SU-DHL-6 (cell line): ENCODE measurements around the gene TBC1D5.

Source experiments
- H2AFZ ChIP-seq: fragments of 200-600 bp; sonication (generic); 2 replicates; pipeline ENCODE4 v1.6.1; 2014; ENCODE audit warnings: low read depth, mild to moderate bottlenecking, moderate library complexity, mixed read lengths, antibody characterized with exemption, low read length; ENCODE audit not compliant: severe bottlenecking
- H3F3A ChIP-seq: fragments of 200-600 bp; shearing (Covaris generic); 2 replicates; pipeline ENCODE4 v1.6.0; 2016; ENCODE audit warnings: antibody characterized with exemption, mild to moderate bottlenecking; ENCODE audit not compliant: insufficient read depth
- H3K27ac ChIP-seq: fragments of 200-600 bp; sonication (generic); 2 replicates; pipeline ENCODE4 v1.5.1; 2016; ENCODE audit warnings: low read depth, mild to moderate bottlenecking, low read length, moderate library complexity, mixed read lengths
- H3K27me3 ChIP-seq: fragments of 200-600 bp; sonication (generic), shearing (Covaris generic); 2 replicates; pipeline ENCODE4 v1.6.0; 2014; ENCODE audit warnings: mild to moderate bottlenecking, low read length
- H3K36me3 ChIP-seq: fragments of 200-600 bp; sonication (generic); 2 replicates; pipeline ENCODE4 v1.6.1; 2014; ENCODE audit warnings: mild to moderate bottlenecking, low read length, mixed read lengths
- H3K4me2 ChIP-seq: fragments of 300-600, 200-600 bp; shearing (Covaris generic), sonication (generic); 2 replicates; pipeline ENCODE4 v1.6.0; 2014; ENCODE audit warnings: low read length, low read depth, mild to moderate bottlenecking; ENCODE audit not compliant: poor library complexity, severe bottlenecking
- H3K4me3 ChIP-seq: fragments of 200-600 bp; sonication (generic); 2 replicates; pipeline ENCODE4 v1.5.1; 2014; ENCODE audit warnings: antibody characterized with exemption, low read length, mild to moderate bottlenecking, mixed read lengths; ENCODE audit not compliant: insufficient read depth, poor library complexity, severe bottlenecking
- H3K79me2 ChIP-seq: fragments of 200-600 bp; sonication (generic); 2 replicates; pipeline ENCODE4 v1.6.1; 2014; ENCODE audit warnings: mild to moderate bottlenecking, low read length, moderate library complexity; ENCODE audit not compliant: insufficient read depth
- H3K9ac ChIP-seq: fragments of 200-600 bp; sonication (generic); 2 replicates; pipeline ENCODE4 v1.7.0; 2014; ENCODE audit warnings: mild to moderate bottlenecking, low read length
- H3K9me2 ChIP-seq: fragments of 200-600 bp; sonication (generic); replicated peaks from 2 replicates; pipeline ENCODE4 v1.6.1; 2014; ENCODE audit warnings: low read length; ENCODE audit not compliant: insufficient read depth
- H3K9me3 ChIP-seq: fragments of 200-600 bp; sonication (generic); 2 replicates; pipeline ENCODE4 v1.6.1; 2014; ENCODE audit warnings: low read length, mixed read lengths; ENCODE audit not compliant: insufficient read depth
- H4K20me1 ChIP-seq: fragments of 200-600 bp; sonication (generic); 2 replicates; pipeline ENCODE4 v1.6.1; 2014; ENCODE audit warnings: low read depth, mild to moderate bottlenecking, antibody characterized with exemption, low read length, moderate library complexity, mixed read lengths
- CTCF ChIP-seq: fragments of 200-600 bp; sonication (generic); IDR thresholded peaks from one replicate; pipeline ENCODE4 v1.5.1; 2017; ENCODE audit warnings: antibody characterized with exemption, mild to moderate bottlenecking, low read length, moderate library complexity; ENCODE audit not compliant: insufficient read depth, poor library complexity, severe bottlenecking
- EZH2phosphoT487 ChIP-seq: fragments of 200-600 bp; sonication (generic), shearing (Covaris generic); conservative IDR thresholded peaks from 2 replicates; pipeline ENCODE4 v1.6.1; 2018; ENCODE audit warnings: mild to moderate bottlenecking, antibody characterized with exemption, low read length, moderate library complexity, mixed read lengths

The TBC1D5 gene

GRCh38 chr3:17645074-17645698, 97.2 kb downstream of the TBC1D5 start:
- H3K9me2 ChIP-seq, result no peaks in the 10 kb centered on the region
- no peaks in the 10 kb centered on the region for H3K9me3 ChIP-seq
- no peak overlapping the region for H3K9ac ChIP-seq
- no peak overlapping the region for H2AFZ ChIP-seq
- H3K36me3 ChIP-seq, result no peaks in the 10 kb centered on the region
- TF ChIP-seq EZH2phosphoT487 (no peak), CTCF (peak; percentile 86)
- peaks cover 4% of the 10 kb centered on the region for H4K20me1 ChIP-seq
- H3K4me3 ChIP-seq, result no peak overlapping the region
- H3K27ac ChIP-seq, result no peak overlapping the region
- no peak overlapping the region for H3K4me2 ChIP-seq
- no peaks in the 10 kb centered on the region for H3K27me3 ChIP-seq
- H3K79me2 ChIP-seq, result peaks cover 33% of the 10 kb centered on the region
- H3F3A ChIP-seq, result no peaks in the 10 kb centered on the region; the same call in 1 of the 2 replicates

DNA sequence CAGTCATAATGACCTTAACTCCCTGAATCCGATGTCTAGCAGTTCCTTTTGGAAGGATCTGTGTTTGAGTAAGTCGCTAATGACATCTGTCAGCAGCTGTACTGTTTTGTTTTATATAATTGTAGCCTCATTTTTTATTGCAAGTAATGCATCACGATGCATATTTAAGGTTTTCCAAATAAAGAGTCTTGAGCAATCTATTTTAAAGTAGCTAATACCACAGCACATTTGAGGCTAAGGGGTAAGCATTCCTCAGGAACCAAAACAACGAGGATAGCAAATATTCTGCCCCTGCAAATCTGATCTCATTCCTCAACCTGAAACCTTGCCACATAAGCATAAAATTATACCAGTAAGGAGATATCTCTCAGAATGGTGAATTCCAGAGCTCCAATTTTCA, 98.7 kb downstream of the TBC1D5 start:
- TF ChIP-seq CTCF, result no peak
- TF ChIP-seq EZH2phosphoT487, result no peak

GRCh38 chr3:17642474-17642873, 100.0 kb downstream of the TBC1D5 start:
- H2AFZ ChIP-seq, result no peak overlapping the region
- peaks cover 27% of the 10 kb centered on the region for H3K79me2 ChIP-seq
- no peak overlapping the region for H3K4me2 ChIP-seq
- no peaks in the 10 kb centered on the region for H3K9me2 ChIP-seq
- TF ChIP-seq CTCF, result no peak
- no peak for TF ChIP-seq EZH2phosphoT487
- H3K9me3 ChIP-seq, result no peaks in the 10 kb centered on the region
- H3K4me3 ChIP-seq, result no peak overlapping the region
- H3K27me3 ChIP-seq, result no peaks in the 10 kb centered on the region
- H3K9ac ChIP-seq, result no peak overlapping the region
- H4K20me1 ChIP-seq, result peaks cover 4% of the 10 kb centered on the region
- H3F3A ChIP-seq, result no peaks in the 10 kb centered on the region; the same call in 1 of the 2 replicates
- H3K27ac ChIP-seq, result no peak overlapping the region
- no peaks in the 10 kb centered on the region for H3K36me3 ChIP-seq

More for the DNA sequence above, 98.7 kb downstream of the TBC1D5 start:
- H3K4me3 ChIP-seq, result no peak overlapping the region
- peaks cover 38% of the 10 kb centered on the region for H3K79me2 ChIP-seq
- H3K9me3 ChIP-seq, result no peaks in the 10 kb centered on the region
- no peak overlapping the region for H3K4me2 ChIP-seq
- H3K27ac ChIP-seq, result no peak overlapping the region
- H2AFZ ChIP-seq, result no peak overlapping the region
- no peaks in the 10 kb centered on the region for H3K36me3 ChIP-seq
- H3K27me3 ChIP-seq, result no peaks in the 10 kb centered on the region
- no peaks in the 10 kb centered on the region for H3K9me2 ChIP-seq
- peaks cover 4% of the 10 kb centered on the region for H4K20me1 ChIP-seq
- no peaks in the 10 kb centered on the region; the same call in 1 of the 2 replicates for H3F3A ChIP-seq
- no peak overlapping the region for H3K9ac ChIP-seq
